Heart left ventricle (tissue), 13 donors: ENCODE measurements around the gene HOPX.

ENCODE experiments used
- POLR2A ChIP-seq, 2 donors: fragments of 450-650 bp; IDR thresholded peaks; one replicate each; pipeline ENCODE4 v1.6.1; 2017; ENCODE audit warnings: antibody characterized with exemption in 2 of 2, mild to moderate bottlenecking in 2 of 2, moderate library complexity in 2 of 2
- TF ChIP-seq, protein P1 (sequence below), 12 donors: fragments of 200-600 bp; sonication (generic) in 4 of 12; IDR thresholded peaks; one replicate each; pipeline versions ENCODE4 v1.5.0 to v1.8.0; 2018 to 2022; ENCODE audit warnings: antibody characterized with exemption in 12 of 12, mild to moderate bottlenecking in 5 of 12
- donor health status: ischemic (EF 13 %, LVEDD 7.1; RV severe dilation, severe dysfunction).
- donor health status: DM: no; HTN: yes; CAD: no.
- donor health status: DM: no; HTN: no; CAD: no.
- donor health status: ischemic (EF 25% LVEDD 6.9; RV normal size, moderate dysfunction).
- donor health status: ischemic (EF 25% LVEDD 5.7; RV mildly dilated, moderate dysfunction).
- donor health status: ischemic (EF 35%, LVEDD 5.7; RV mildly dilated, moderate dysfunction).
- donor health status: nonischemic (EF 11% LVEDD 7.7; RV severe dilation, severe dysfunction).
- donor health status: DM: yes; HTN: yes; CAD: no.
- donor health status: PGD.
- donor health status: ischemic (EF 29% LVEDD 5.4; RV normal size, mild dysfunction).
- donor health status: nonischemic (EF 23%, LVEDD 6.1; RV moderate dilation, normal function).

DNA sequence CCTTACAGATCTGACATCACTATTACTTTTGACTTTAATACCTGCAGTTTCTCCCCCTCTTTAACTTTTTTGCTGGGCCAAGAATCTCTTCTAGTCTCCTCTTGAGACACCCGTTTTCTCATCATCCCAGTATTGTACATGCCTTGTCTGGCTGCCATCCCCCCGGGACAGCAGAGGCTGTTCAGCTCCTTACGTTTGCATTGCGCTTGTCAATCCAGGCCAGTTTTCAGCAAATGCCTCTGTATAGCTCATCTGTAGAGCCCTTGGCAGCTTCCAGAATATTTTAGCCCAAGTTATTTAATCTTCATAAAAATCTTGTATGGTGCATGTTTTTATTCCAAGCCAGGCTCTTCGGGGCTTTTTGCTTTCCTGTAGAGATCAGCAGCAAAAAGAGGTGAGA lies 22.3 kb upstream of the HOPX start:
- TF ChIP-seq, protein P1, sequence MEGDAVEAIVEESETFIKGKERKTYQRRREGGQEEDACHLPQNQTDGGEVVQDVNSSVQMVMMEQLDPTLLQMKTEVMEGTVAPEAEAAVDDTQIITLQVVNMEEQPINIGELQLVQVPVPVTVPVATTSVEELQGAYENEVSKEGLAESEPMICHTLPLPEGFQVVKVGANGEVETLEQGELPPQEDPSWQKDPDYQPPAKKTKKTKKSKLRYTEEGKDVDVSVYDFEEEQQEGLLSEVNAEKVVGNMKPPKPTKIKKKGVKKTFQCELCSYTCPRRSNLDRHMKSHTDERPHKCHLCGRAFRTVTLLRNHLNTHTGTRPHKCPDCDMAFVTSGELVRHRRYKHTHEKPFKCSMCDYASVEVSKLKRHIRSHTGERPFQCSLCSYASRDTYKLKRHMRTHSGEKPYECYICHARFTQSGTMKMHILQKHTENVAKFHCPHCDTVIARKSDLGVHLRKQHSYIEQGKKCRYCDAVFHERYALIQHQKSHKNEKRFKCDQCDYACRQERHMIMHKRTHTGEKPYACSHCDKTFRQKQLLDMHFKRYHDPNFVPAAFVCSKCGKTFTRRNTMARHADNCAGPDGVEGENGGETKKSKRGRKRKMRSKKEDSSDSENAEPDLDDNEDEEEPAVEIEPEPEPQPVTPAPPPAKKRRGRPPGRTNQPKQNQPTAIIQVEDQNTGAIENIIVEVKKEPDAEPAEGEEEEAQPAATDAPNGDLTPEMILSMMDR (IDR thresholded peaks at IDR 0.05): no peak
- TF ChIP-seq POLR2A (IDR thresholded peaks at IDR 0.05): no peak
